ENCODE results near the gene LEMD2.

Gene LEMD2

GRCh38 chr6:33751771-33752645, 36.9 kb downstream of the LEMD2 start:
- no peak for DNase-seq

DNA sequence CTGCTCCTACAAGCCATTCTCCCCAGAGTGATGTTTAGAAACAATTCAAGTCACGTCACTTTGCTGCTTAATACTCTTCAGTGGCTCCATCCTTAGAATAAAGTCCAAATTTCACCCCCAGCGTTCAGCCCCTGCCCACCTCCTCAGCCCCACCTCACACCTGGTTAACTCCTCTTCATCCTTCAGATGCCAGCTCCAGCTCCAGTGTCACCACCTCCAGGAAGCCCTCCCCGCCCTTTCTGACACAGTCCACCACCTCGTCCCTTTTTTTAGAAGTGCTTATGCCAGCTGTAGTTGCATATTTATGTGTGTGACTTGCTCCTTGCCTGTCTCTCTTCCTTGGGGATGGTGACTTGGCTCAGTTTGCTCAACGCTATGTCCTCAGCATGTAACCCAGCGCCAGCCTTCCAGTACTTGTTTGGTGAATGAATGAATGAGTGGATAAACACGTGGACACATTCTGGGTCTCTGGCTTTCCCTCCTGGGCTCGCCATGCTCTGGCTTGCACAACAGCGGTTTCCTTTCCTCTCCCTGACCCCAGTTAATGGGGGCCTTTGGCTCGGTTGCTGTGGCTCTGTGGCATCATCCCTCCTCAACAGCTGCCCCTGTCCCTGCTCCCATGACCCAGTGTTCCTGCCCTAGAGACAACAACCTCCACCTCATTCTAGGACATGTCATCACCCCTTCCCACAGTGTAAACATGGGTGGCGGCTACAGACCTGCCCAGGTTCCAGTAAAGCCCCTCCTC, 38.5 kb downstream of the LEMD2 start:
- DNase-seq = no peak

DNA sequence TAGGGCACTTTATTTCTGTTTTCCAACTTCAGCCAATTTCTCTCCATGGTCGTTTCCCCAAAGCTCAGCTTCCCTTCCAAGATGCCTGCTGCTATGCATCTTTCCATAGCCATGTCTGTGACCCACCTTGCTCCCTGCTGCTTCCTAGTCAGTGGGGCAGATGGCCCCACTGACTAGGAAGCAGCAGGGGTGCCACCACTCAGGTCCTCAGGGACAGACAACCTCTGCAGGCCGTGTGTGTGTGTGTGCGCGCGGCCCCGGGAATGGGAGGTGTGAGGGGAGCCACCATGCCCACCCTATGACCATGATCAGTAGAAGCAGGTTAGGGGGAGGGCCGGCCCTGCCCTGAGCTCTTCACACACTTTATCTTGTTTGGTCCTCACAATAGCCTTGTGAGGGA, 39.5 kb downstream of the LEMD2 start:
- no peak for DNase-seq

GRCh38 chr6:33748841-33749240, 40.1 kb downstream of the LEMD2 start:
- no peak for DNase-seq

DNA sequence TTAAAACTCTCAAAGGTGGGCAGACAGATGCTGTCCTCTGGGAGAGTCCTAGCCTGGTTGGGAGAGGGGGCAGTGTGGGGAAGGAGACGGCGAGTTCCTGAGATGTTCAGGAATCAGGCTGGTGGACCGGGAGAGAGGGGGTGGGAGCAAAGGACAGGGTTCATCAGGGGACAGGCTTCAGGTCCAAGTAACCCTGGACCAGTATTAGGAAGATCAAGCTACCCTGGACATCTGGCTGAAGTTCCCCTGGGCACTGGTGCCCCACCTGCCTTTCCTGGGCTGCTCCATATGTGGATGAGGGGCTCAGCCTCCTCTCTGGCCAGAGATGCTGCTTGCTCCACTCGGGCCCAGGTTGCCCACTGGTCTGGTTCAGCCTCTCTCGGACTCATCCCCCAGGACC, 41.1 kb downstream of the LEMD2 start:
- no peak for DNase-seq

DNA sequence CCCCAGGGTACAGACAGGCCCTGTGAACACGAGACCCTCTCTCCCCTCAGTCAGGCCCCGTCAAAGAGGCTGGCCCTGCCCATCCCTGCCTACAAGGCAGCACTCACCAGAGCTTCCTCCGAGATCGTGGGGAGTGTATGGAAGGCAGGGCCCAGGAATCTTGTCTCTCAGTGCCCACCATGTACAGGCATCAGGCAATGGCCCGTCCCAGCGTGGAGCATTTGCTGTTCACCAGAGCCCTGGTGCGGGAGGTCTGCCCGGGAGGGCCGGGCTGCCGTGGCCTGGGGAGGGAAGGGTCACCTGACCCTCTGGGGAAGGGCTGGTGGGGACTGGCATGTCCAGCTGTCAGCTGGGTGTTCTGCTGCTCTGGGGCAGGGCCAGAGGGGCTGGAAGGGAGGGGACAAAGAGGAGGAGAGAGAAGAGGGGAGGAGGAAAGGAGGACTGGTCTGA, 42.3 kb downstream of the LEMD2 start, which contains the start of gene IP6K3:
Gene IP6K3 (minus strand): TSS at position 255 of the 450 bp plus-strand sequence. CDS start 11,429 bp downstream, outside the sequence.
- no peak for DNase-seq

- no peak for DNase-seq
These were observed 42.8 kb downstream of the LEMD2 start for GRCh38 chr6:33746036-33746600.

DNA sequence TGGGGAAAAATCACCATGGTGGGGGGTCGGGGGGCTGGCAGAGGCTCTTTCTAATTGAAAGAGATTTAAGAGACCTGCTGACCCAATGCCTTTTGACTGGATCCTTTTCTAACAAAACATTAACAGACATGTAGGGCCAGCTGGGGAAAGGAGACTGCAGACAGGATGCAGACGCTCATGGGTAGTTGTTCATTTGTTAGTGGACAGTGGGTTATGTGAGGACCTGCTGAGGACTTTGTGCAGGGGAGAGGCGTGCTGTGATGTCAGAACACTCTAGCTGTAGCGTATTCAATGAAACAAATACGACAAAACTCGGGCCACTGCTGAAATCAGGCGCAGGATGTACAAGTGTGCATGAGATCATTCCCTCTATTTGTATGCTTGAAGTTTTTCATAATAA, 43.4 kb downstream of the LEMD2 start:
- no peak for DNase-seq

DNA sequence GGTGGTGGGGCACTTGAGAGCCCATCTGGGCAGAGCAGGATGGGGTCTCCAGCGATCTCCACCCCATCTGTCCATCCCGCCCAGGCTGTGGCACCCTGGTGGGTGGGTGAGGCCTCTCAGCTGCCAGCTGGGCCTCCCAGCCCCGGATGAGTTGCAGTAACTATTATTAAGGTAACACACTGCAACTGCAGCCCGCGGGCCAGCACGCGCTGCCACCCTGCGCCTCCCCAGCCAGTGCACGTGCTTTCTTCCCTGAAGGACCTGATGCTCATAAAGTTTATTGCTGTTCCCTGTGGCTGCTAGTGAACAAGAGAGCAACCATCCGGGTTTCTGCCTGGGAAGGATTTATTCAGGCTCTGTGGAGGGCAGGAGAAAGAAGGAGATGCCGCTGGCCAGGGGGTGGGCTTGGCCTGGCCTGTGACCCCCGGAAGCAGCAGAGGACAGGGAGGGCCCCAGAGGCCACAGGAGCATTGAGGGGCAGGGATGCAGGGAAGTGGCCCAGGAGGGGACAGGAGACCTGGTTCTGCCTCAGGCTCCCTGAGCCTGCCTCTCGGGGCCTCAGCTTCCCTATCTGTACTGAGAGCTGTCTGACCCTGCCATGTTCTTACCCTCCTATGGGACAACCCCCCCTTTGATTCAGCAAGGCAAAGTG, 43.9 kb downstream of the LEMD2 start:
- no peak for DNase-seq

DNA sequence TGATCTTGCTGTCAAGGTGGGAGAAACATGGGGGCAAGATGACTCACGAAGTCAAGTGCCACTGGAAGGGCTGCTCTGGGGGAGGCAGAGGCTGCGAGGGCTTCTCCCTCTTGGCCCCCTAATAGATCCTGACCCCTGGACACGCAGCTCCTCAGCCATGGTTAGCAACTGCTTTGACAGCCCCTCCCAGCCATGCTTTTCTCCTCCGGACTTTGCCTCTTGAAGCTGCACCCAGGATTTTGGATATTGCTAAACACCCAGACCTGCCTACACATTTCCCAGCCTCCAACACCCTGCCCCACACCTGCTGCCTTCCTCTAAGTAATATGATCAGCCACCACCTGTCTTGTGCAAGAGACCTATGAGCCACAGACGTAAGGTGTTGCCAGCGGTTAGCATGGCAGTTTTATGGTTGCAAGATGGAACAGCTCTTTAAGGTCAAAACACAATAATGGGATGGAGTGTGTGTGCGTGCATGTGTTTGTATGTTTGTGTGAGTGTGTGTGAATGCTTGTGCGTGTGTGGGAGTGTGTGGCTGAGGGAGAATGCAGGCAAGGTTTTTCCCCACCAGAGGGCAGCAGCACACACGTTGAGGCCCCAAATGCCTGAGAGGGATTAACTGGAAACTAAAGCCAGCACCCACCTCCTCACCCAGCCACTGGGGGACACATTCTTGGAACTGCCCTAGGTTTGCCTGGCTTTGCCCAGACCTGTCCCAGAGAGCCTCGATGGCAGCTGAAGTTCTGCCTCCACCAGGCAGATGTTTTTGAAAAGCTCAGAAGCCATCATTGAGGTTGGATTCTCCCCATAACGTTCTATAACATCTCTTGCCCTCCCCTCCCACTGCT, 44.7 kb downstream of the LEMD2 start:
- DNase-seq = peak; percentile 87

- no peak for DNase-seq
These were observed 46.1 kb downstream of the LEMD2 start for GRCh38 chr6:33742837-33743236.

DNA sequence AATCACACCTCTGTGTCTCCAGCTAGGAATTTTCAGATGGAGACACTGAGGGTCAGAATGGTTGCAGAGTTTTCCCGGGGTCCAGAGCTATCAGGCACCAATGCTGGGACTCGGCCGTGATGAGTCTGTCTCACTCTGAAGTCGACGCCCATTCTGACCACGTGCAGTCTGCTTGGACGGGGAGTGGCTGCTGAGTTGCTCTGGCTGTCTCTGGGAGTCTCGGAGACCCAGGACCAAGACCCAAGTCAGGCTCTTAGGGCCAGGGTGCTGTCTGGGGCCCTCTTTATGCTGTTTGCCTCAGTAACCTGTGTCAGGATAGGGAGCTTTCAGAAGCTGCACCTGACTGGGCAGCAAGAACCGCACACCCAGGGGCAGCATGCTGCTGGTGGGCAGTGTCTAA, 46.8 kb downstream of the LEMD2 start:
- DNase-seq = no peak

- DNase-seq = no peak
These were observed 48.1 kb downstream of the LEMD2 start for GRCh38 chr6:33740794-33741193.

GRCh38 chr6:33740204-33740608, 48.7 kb downstream of the LEMD2 start:
- DNase-seq = no peak

DNA sequence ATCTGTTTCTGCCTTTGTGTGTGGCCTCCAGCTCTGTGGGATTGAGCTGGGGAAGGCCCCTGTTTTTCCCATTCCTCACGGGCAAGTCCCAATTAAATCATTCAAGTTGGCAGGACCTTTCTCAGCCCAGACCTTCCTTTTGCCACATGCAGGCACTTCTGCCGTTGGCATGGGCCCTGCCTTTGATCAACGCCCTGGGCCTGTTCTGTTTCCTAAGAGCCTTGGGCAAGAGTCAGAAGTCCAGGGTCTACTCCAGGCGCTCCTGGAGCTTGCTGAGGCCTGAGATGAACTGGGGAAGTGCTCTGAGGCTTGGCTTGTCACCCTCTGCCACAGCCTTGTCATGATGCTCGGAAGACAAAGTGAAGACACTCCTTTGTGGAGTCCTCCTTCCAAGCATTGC, 49.4 kb downstream of the LEMD2 start:
- DNase-seq = no peak

DNA sequence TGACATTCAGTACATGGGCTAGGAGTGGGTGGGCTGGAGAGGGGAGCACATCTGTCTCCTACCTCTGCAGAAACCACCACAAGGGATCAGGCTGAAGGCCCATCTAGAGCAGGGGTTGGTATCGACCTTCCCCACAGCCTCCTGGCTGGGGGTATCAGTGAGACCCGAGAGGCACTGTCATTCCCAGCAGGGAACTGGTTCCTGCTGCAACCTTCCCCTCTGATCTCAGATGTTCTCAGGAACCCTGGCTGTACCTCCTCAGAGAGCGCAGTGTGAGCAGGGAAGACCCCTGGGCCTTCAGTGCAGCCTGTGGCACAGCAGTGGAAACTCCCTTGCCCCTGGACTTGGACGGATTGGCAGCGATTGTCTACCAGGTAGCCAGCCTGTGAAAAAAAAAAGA, 50.1 kb downstream of the LEMD2 start:
- DNase-seq = no peak

GRCh38 chr6:33738153-33738552, 50.8 kb downstream of the LEMD2 start:
- DNase-seq = no peak

DNA sequence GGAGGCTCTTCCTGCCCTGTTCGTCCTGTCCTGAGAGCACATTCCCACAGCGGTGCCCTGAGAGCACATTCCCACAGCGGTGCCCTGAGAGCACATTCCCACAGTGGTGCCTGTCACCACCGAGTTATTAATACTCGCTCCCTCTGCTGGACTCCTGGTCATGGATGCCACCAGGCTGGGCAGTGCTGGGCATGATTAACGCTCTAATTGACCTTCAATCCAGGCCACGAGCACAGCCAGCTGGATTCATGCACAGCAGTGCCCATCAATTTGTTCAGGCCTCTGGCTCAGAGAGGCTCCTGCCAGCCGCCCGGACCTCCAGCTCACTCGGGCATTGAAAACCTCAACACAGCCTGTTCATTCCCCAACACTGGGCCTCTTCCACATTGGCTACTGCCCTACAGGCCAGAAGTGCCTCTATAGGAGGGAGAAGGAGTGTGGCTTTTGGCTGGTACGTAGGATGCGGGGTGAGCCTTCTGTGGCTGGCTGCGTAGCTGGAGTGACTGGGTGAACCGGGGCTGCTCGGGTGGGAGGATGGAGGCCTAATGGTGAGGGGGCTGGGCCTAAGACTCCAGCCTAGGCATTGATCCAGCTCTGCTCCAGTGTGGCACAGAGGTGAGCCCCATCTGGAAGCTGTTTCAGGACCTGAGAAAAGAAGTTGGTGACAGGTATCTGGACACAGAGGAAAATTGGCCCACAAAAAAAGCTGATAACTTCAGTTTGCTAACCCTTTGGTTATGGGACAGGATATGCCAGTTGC, 51.5 kb downstream of the LEMD2 start:
- DNase-seq = no peak

GRCh38 chr6:33735216-33735615, 53.7 kb downstream of the LEMD2 start:
- DNase-seq = no peak

DNA sequence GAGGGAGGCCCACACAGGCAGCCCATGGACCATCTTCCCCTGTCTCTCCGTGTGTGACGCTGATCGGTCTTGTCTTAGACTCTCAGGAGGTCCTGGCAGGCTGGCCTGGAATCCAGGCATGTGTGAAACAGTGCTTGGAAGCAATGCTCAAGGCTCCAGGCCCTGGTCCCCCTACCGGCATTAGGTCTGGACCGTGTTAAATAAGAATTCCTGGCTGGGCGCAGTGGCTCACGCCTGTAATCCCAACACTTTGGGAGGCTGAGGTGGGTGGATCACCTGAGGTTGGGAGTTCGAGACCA, 55.3 kb downstream of the LEMD2 start:
- DNase-seq = no peak

DNA sequence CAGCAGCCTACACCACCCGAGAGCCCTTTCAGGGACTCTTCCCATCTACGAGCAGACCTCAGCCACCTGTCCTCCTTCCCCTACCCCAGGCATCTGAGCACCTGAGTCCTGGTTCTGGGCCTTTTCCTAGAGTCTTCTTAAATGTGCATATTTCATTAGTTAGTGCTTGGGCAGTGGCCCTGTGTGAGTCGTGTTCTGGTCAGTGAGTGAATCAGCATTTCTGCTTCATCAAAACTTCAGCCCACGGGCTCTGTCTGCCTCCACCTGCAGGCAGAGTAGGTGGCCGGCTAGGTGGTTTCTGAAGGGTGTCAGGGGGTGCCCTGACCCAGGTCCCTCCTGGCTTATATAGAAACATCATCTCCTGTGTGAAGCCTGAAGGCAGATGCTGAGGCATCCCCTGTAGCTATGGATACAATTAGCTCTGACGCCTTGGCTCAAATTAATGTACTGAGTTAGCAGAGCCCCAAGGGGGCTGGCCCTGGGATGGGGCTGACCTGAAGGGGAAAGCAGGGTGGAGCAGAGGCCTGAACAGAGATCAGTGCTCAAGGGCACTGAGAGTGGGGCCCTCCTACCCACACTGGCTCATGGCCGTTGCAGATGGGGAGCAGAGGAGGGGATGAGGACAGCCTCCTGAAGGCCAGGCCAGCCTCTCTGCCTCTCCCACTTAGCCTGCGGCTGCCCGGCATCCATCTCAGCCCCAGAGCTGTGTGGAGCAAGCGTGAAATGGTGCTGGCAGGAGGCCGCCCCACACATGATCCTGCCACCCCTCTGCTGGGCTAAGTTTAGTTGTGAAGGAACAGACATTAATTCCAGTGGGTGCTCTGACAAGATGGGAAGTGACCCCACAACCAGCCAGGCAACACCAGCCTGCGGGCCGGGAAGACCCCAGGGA, 55.9 kb downstream of the LEMD2 start:
- no peak for DNase-seq
